Neuronal stem cell (in vitro differentiated cells): ENCODE results near the gene ANKRD27.
"Not testable (repeated sequence)": the region's sequence is repeated elsewhere in the genome, so short reads cannot be mapped to it uniquely, and the experiment has no call there.

Experiments used
- DNase-seq: peaks from one replicate; pipeline ENCODE4 v3.0.0-alpha.2; 2013; ENCODE audit warnings: low spot score
- H2AFZ ChIP-seq: one replicate; pipeline ENCODE4 v1.6.1; 2013; ENCODE audit warnings: mild to moderate bottlenecking, low read length, inconsistent platforms
- H2AK5ac ChIP-seq: 2 replicates; pipeline ENCODE4 v1.6.1; 2013; ENCODE audit warnings: low read depth, mild to moderate bottlenecking, inconsistent platforms, low read length, moderate library complexity, mixed read lengths
- H2BK120ac ChIP-seq: 2 replicates; pipeline ENCODE4 v1.6.1; 2013; ENCODE audit warnings: low read depth, mild to moderate bottlenecking, inconsistent platforms, low read length, moderate library complexity, mixed read lengths
- H2BK12ac ChIP-seq: one replicate; pipeline ENCODE4 v1.6.1; 2013; ENCODE audit warnings: low read length, inconsistent platforms
- H2BK15ac ChIP-seq: 2 replicates; pipeline ENCODE4 v1.6.1; 2013; ENCODE audit warnings: mild to moderate bottlenecking, low read length, inconsistent platforms, mixed read lengths
- H2BK5ac ChIP-seq: one replicate; pipeline ENCODE4 v1.6.1; 2013; ENCODE audit warnings: inconsistent platforms, mild to moderate bottlenecking, low read length, moderate library complexity
- H3K14ac ChIP-seq: one replicate; pipeline ENCODE4 v1.6.1; 2013; ENCODE audit warnings: low read length, inconsistent platforms
- H3K18ac ChIP-seq: 2 replicates; pipeline ENCODE4 v1.6.1; 2013; ENCODE audit warnings: low read length, inconsistent platforms
- H3K23ac ChIP-seq: 2 replicates; pipeline ENCODE4 v1.6.1; 2013; ENCODE audit warnings: low read depth, mild to moderate bottlenecking, mixed read lengths, low read length, inconsistent platforms; ENCODE audit not compliant: poor library complexity
- H3K27ac ChIP-seq: replicated peaks from 3 replicates; pipeline ENCODE4 v1.5.1; 2013; ENCODE audit warnings: low read length, inconsistent platforms
- H3K27me3 ChIP-seq, 3 experiments: 2 replicates each; pipeline ENCODE4 v1.6.1; 2013; ENCODE audit warnings: low read length in 3 of 3, mild to moderate bottlenecking in 2 of 3, inconsistent platforms in 1 of 3, low read depth in 1 of 3, mixed read lengths in 1 of 3, moderate library complexity in 1 of 3; ENCODE audit not compliant: control insufficient read depth in 3 of 3, insufficient read depth in 3 of 3
- H3K36me3 ChIP-seq, 2 donors: replicated peaks in 1 of 2; 2 replicates each; pipeline ENCODE4 v1.6.1; 2013; ENCODE audit warnings: low read length in 2 of 2; ENCODE audit not compliant: control insufficient read depth in 2 of 2, insufficient read depth in 2 of 2
- H3K4ac ChIP-seq: 2 replicates; pipeline ENCODE4 v1.6.1; 2013; ENCODE audit warnings: inconsistent platforms, mild to moderate bottlenecking, low read length, moderate library complexity
- H3K4me1 ChIP-seq, 2 donors: 1 replicate in 1 of 2; 2 replicates in 1 of 2; pipeline ENCODE4 v1.6.1; 2013; ENCODE audit warnings: low read length in 2 of 2, low read depth in 1 of 2; ENCODE audit not compliant: control insufficient read depth in 2 of 2, insufficient read depth in 1 of 2
- H3K4me2 ChIP-seq: one replicate; pipeline ENCODE4 v1.6.1; 2013; ENCODE audit warnings: mild to moderate bottlenecking, low read length, inconsistent platforms; ENCODE audit not compliant: insufficient read depth, poor library complexity, severe bottlenecking
- H3K4me3 ChIP-seq, 2 donors: 2 replicates each; pipeline ENCODE4 v1.5.1; 2013; ENCODE audit warnings: low read length in 2 of 2, mild to moderate bottlenecking in 2 of 2, inconsistent platforms in 1 of 2, moderate library complexity in 1 of 2
- H3K79me1 ChIP-seq: one replicate; pipeline ENCODE4 v1.6.1; 2013; ENCODE audit warnings: low read depth, mild to moderate bottlenecking, inconsistent platforms, low read length, moderate library complexity
- H3K9ac ChIP-seq: one replicate; pipeline ENCODE4 v1.6.1; 2013; ENCODE audit warnings: mild to moderate bottlenecking, low read depth, low read length, inconsistent platforms; ENCODE audit not compliant: poor library complexity
- H3K9me3 ChIP-seq, 2 donors: replicated peaks in 1 of 2; 2 replicates each; pipeline versions ENCODE3 to v1.6.1; 2013; ENCODE audit warnings: low read length in 2 of 2, mild to moderate bottlenecking in 2 of 2, inconsistent platforms in 1 of 2, low read depth in 1 of 2, mixed read lengths in 1 of 2, moderate library complexity in 1 of 2; ENCODE audit not compliant: control insufficient read depth in 2 of 2, insufficient read depth in 1 of 2
- H4K8ac ChIP-seq: one replicate; pipeline ENCODE4 v1.6.1; 2013; ENCODE audit warnings: low read depth, mild to moderate bottlenecking, inconsistent platforms, low read length, moderate library complexity
- H4K91ac ChIP-seq: one replicate; pipeline ENCODE4 v1.6.1; 2013; ENCODE audit warnings: low read length, low read depth, mild to moderate bottlenecking, inconsistent platforms; ENCODE audit not compliant: poor library complexity
- WGBS, 2 donors: extraction: QIAGEN DNeasy Blood & Tissue Kit; methylation state at CpG; one replicate each; pipeline ENCODE4 v1.1.7; 2013; ENCODE audit warnings: missing lambda C conversion rate in 2 of 2, mixed read lengths in 1 of 2; ENCODE audit not compliant: insufficient read length in 2 of 2, insufficient replicate concordance in 1 of 2; ENCODE audit errors: extremely low coverage in 2 of 2; 5-methylcytosine and 5-hydroxymethylcytosine counted together

Gene ANKRD27

GRCh38 chr19:32658075-32658474, 16.9 kb downstream of the ANKRD27 start:
- H2BK5ac ChIP-seq: no peak overlapping the region
- H2AK5ac ChIP-seq: no peak overlapping the region
- H2BK120ac ChIP-seq: no peak overlapping the region
- DNase-seq: no peak
- H3K9me3 ChIP-seq: no peaks in the 10 kb centered on the region
- whole genome bisulfite sequencing, 2 donors: no CpG with 5 or more reads among the region's 10 CpGs
- H3K79me1 ChIP-seq: peaks cover 5% of the 10 kb centered on the region
- H4K91ac ChIP-seq: no peak overlapping the region
- no peaks in the 10 kb centered on the region for H3K4me1 ChIP-seq
- no peak overlapping the region for H3K4me2 ChIP-seq
- no peaks in the 10 kb centered on the region for H3K27me3 ChIP-seq
- H4K8ac ChIP-seq: no peak overlapping the region
- H3K4ac ChIP-seq: no peak overlapping the region
- H3K9ac ChIP-seq: no peak overlapping the region
- no peak overlapping the region for H2BK15ac ChIP-seq
- no peak overlapping the region for H3K14ac ChIP-seq
- no peak overlapping the region for H3K18ac ChIP-seq
- H2AFZ ChIP-seq: no peak overlapping the region
- H3K4me3 ChIP-seq: no peak overlapping the region
- no peak overlapping the region for H2BK12ac ChIP-seq
- H3K27ac ChIP-seq: no peak overlapping the region
- H3K36me3 ChIP-seq: peaks cover 6 to 15% of the 10 kb centered on the region in 2 donors
- H3K23ac ChIP-seq: no peak overlapping the region

- H4K8ac ChIP-seq, H3K23ac ChIP-seq, H3K4me1 ChIP-seq, H3K79me1 ChIP-seq, H3K18ac ChIP-seq, DNase-seq, H2BK12ac ChIP-seq, H4K91ac ChIP-seq, H2AK5ac ChIP-seq, H3K4me3 ChIP-seq, H2BK5ac ChIP-seq, H2BK15ac ChIP-seq, H3K14ac ChIP-seq, H3K9ac ChIP-seq, H2BK120ac ChIP-seq, H2AFZ ChIP-seq, H3K4me2 ChIP-seq, H3K9me3 ChIP-seq, H3K27me3 ChIP-seq, H3K4ac ChIP-seq, H3K27ac ChIP-seq: not testable (repeated sequence)
- no CpG with 5 or more reads among the region's 8 CpGs for WGBS, 2 donors
- H3K36me3 ChIP-seq: peaks cover 6 to 15% of the 10 kb centered on the region in 2 donors
Observed at GRCh38 chr19:32656379-32656778, 18.6 kb downstream of the ANKRD27 start.

- Histone ChIP-seq H3K23ac (no peak overlapping the region), H2AFZ (no peak overlapping the region), H3K27me3 (no peaks in the 10 kb centered on the region), H3K9me3 (no peaks in the 10 kb centered on the region), H3K79me1 (peaks cover 4% of the 10 kb centered on the region), H4K8ac (no peak overlapping the region), H3K4me2 (no peak overlapping the region), H4K91ac (no peak overlapping the region), H2BK5ac (no peak overlapping the region), H3K18ac (no peak overlapping the region), H3K27ac (no peak overlapping the region), H3K36me3 (peaks cover 10 to 25% of the 10 kb centered on the region in 2 donors), H2AK5ac (no peak overlapping the region), H3K9ac (no peak overlapping the region), H3K4me1 (peaks cover 5% of the 10 kb centered on the region in 2 donors), H3K4ac (no peak overlapping the region), H3K4me3 (no peak overlapping the region), H3K14ac (no peak overlapping the region), H2BK12ac (no peak overlapping the region), H2BK120ac (no peak overlapping the region), H2BK15ac (no peak overlapping the region)
- DNase-seq: no peak
- no CpG with 5 or more reads among the region's 15 CpGs for WGBS, 2 donors
Observed at GRCh38 chr19:32653599-32653915, 21.4 kb downstream of the ANKRD27 start.

- H3K14ac ChIP-seq: no peak overlapping the region
- no peaks in the 10 kb centered on the region for H3K9me3 ChIP-seq
- no peak overlapping the region for H3K4ac ChIP-seq
- H2BK120ac ChIP-seq: no peak overlapping the region
- H3K27ac ChIP-seq: no peak overlapping the region
- no peak for DNase-seq
- peaks cover 5% of the 10 kb centered on the region in 2 donors for H3K4me1 ChIP-seq
- no peak overlapping the region for H2AFZ ChIP-seq
- no peak overlapping the region for H2BK12ac ChIP-seq
- H3K27me3 ChIP-seq: no peaks in the 10 kb centered on the region
- no peak overlapping the region for H3K4me2 ChIP-seq
- no peak overlapping the region for H2AK5ac ChIP-seq
- H4K8ac ChIP-seq: no peak overlapping the region
- WGBS, 2 donors: no CpG with 5 or more reads among the region's 12 CpGs
- no peak overlapping the region for H3K4me3 ChIP-seq
- H3K23ac ChIP-seq: no peak overlapping the region
- peaks cover 10 to 26% of the 10 kb centered on the region in 2 donors for H3K36me3 ChIP-seq
- H3K9ac ChIP-seq: no peak overlapping the region
- no peak overlapping the region for H2BK15ac ChIP-seq
- H3K79me1 ChIP-seq: peaks cover 2% of the 10 kb centered on the region
- no peak overlapping the region for H3K18ac ChIP-seq
- H4K91ac ChIP-seq: no peak overlapping the region
- no peak overlapping the region for H2BK5ac ChIP-seq
Observed at GRCh38 chr19:32652894-32653598, 21.9 kb downstream of the ANKRD27 start.
